OCI-M1 (cell line): Measurements from ENCODE around the gene TRAF3.
"Not testable (repeated sequence)": the region's sequence is repeated elsewhere in the genome, so short reads cannot be mapped to it uniquely, and the experiment has no call there.

Experiments
- DNase-seq: peaks from one replicate; lab custom pipeline; 2025; lab: John Stamatoyannopoulos, UW

TRAF3 gene

DNA sequence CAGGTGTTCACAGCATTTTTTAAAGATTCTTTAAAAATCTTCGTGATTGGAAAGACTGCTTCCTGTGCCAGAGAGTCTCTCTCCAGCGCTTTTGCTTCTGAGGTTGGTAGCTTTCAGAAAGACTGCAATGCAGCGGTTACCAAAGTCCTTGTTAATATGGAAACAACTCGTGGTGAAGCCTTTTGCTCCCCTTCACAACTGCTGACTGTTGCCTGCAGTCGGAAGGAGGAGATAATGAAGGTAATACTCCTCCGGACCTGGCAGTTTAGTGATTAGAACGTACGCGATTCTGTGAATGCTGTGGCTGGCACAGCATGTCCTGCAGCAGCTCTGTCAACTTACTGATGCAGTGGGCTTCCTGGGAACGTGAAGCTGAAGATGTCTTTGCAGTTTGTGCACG is 50.9 kb downstream of the TRAF3 start:
- peak; percentile 76 for DNase-seq

DNA sequence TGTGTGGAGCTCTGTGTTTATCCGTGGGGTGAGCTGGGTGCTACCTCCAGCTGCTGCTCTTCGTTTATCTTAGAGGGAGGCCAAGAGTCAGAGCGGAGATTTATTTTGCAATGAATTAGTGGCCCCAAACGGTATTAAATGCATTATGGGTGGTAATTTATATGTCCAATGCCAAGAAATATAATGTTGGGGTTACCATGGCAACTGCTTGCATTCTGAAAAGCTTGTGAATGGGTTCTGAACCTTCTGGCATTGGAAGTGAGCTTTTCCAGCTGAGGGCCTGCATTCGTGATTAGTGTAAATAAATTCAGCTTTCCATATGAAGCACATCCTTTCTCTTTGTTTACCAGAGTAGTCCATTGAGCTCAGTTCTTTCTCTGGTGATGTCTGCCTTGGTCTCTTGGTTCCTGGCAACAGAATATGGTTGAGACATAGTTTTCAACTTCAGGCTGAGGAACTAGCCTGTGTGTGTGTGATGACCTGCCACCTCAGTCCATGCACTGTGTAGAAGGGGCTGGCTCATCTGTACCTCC is 51.8 kb downstream of the TRAF3 start:
- no peak for DNase-seq

DNA sequence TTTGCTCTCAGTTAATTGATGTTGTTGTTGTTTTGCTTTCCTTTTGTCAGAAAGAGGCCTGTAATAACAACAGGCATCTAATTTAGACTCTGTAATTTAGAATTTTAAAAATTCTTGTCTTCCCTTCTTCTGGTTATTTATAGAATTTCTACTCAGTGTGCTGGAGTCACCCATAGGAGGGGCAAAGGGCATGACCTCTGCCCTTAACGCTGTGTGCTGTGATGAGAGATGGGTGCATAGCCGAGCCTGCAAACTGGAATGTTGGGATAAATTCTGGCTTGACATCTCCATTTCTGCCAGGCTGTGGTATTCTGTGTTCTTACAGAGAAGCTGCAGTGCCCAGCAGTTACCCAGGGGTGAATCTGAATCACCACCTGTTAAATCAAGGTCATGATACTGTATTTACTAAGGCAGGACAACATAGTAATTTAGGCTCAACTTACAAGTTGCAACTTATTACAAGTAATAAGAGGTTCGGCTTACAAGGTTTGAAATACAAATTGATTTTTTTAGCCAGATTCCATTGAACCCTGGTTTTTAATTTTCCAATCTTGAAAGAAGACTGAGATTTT is 53.3 kb downstream of the TRAF3 start:
- DNase-seq = no peak

GRCh38 chr14:102831163-102831804 is 54.0 kb downstream of the TRAF3 start:
- DNase-seq = no peak

DNA sequence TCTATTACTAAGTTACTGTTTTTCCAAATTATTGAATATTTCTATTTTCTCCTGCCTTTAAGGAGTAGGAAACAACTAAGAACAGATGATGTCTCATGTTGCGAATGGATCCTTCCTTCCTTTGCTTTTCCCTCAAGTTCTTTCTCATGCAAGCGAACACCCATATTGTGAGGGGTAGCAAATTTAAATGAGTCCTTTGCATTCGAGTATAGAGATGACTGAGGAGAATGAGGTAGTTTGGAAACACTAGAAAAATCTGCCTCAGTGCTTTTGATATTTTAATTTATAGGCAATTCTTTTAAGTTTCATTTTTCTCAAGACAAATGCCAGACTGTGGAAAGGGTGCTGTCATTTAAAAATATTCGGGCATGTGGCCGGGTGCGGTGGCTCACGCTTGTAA is 56.1 kb downstream of the TRAF3 start:
- DNase-seq = no peak

- no peak for DNase-seq
Observed at GRCh38 chr14:102833991-102834390, 56.7 kb downstream of the TRAF3 start.

GRCh38 chr14:102835959-102836358 is 58.7 kb downstream of the TRAF3 start:
- no peak for DNase-seq

- DNase-seq = not testable (repeated sequence)
Observed at GRCh38 chr14:102837120-102837519, 59.9 kb downstream of the TRAF3 start.

DNA sequence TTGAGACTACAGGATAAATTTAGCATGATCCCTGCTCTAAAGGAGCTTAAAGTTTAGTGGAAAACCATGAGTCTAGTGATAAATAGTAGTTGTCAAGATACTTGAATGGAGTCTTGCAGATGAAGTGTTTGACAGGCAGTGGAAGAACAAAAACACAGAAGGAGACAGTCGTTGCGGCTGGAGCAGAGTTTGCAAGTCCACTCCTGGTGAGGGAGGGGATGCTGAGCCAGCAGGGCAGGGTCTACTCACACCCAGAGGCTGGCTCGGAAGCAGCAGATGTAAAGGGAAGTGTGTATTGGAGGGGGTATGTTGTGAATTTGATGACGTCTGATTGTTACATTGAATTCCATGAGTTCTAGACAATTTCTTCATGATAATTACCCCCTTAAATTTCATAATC is 61.3 kb downstream of the TRAF3 start:
- DNase-seq = no peak

GRCh38 chr14:102840115-102840514 is 62.9 kb downstream of the TRAF3 start:
- DNase-seq = no peak

- DNase-seq = no peak
Observed at GRCh38 chr14:102840771-102841528, 63.7 kb downstream of the TRAF3 start.

GRCh38 chr14:102848830-102849525 is 71.7 kb downstream of the TRAF3 start:
- no peak for DNase-seq

- no peak for DNase-seq
Observed at GRCh38 chr14:102849526-102850379, 72.5 kb downstream of the TRAF3 start.

DNA sequence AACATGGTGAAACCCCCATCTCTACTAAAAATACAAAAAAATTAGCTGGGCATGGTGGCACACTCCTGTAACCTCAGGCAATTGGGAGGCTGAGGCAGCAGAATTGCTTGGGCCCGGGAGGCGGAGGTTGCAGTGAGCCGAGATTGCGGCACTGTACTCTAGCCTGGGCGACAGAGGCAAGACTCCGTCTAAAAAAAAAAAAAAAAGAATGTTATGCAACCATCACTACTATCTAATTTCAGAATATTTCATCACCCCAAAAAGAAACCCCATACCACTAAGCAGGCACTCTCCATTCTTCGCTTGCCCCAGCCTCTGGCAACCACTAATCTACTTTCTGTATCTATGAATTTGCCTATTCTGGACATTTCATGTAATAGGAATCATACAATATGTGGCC is 76.4 kb downstream of the TRAF3 start:
- DNase-seq = peak; percentile 18

DNA sequence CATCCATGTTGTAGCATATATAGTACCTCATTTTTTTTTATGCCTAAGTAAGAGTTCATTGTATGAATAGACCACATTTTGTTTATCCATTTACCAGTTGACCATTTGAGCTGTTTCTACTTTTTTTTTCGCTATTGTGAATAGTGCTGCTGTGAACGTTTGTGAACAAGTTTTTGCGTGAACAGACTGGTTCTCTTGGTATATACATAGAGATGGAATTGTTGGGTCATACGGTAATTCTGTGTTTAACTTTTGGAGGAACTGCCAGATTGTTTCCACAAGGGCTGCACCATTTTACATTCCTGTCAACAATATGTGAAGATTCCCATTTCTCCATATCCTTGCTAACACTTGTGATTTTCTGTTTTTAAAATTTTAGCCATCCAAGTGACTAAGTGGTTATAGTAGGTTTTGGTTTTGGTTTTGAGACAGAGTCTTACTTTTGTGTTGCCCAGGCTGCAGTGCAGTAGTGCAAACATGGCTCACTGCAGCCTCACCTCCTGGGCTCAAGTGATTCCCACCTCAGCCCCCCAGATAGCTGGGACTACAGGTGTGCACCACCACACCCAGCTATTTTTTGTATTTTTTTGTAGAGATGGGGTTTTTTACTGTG is 76.9 kb downstream of the TRAF3 start:
- peak; percentile 49 for DNase-seq

DNA sequence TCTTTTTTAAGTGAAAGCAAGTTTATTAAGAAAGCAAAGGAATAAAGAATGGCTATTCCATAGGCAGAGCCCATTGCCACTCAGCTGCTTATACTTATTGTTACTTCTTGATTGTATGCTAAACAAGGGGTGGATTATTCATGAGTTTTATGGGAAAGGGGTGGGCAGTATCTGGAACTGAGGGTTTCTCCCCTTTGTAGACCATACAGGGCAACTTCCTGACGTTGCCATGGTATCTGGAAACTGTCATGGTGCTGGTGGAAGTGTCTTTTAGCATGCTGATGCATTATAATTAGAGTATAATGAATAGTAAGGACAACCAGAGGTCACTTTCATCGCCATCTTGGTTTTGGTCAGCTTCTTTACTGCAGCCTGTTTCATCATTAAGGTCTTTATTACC is 78.9 kb downstream of the TRAF3 start:
- DNase-seq = no peak

DNA sequence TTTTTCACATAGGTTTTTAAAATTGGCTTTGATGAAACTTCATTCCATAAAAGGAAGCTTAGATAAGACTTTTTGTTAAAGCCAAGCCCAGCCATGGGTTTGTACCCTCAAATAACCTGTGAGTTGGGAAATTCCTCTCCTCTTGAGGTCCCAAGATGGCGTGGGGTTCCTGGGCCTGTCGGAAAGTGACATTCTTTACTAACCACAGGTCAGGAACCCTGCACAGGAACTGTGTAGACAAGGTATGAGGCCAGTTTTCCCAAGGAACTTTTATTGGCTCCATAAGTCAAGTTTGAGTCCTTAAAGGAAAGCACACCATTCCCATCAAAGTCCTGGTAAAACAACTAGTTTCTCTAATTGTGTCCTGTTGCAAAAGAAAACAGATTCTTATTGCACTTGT is 80.2 kb downstream of the TRAF3 start:
- DNase-seq = no peak

- DNase-seq = no peak
Observed at GRCh38 chr14:102859911-102860310, 82.7 kb downstream of the TRAF3 start.

- DNase-seq = no peak
Observed at GRCh38 chr14:102862154-102862773, 85.0 kb downstream of the TRAF3 start.

- DNase-seq = no peak
Observed at GRCh38 chr14:102863381-102863780, 86.1 kb downstream of the TRAF3 start.

- DNase-seq = not testable (repeated sequence)
Observed at GRCh38 chr14:102865916-102866315, 88.7 kb downstream of the TRAF3 start.
